ENCODE measurements around the gene FLT3. TPM values are rescaled to one million over a fixed set of nuclear protein-coding genes. Genes with fewer than 3 reads are reported as not detected.
A peak's percentile ranks its signal among the peaks of the same experiment; 100 is the strongest.

Gene FLT3
- total and polyA plus RNA-seq, 2 of the 13 experiments (the other 11 are each of a cell fraction or from before 2014, with no cell fraction given) = not detected

- TF ChIP-seq ZNF614 (CRISPR knock-in tag; IDR thresholded peaks at IDR 0.05; ENCODE audit: borderline replicate concordance) = no peak
- TF ChIP-seq ZNF142 (CRISPR knock-in tag; IDR thresholded peaks at IDR 0.05) = no peak
- peak; percentile 65 for TF ChIP-seq STAG1 (CRISPR knock-in tag; IDR thresholded peaks at IDR 0.05)
- TF ChIP-seq ZBED4 (CRISPR knock-in tag; IDR thresholded peaks at IDR 0.05; ENCODE audit: borderline replicate concordance) = no peak
- no peak for TF ChIP-seq ESRRA (CRISPR knock-in tag; IDR thresholded peaks at IDR 0.05; ENCODE audit: low read depth)
- TF ChIP-seq ZNF678 (CRISPR knock-in tag; IDR thresholded peaks at IDR 0.05) = no peak
- TF ChIP-seq NR2F6 (IDR thresholded peaks at IDR 0.05) = peak; percentile 34; the same call in 1 of the 2 replicates
- peak; percentile 42; the same call in 1 of the 2 replicates for TF ChIP-seq NR2F6 (CRISPR knock-in tag; IDR thresholded peaks at IDR 0.05)
- TF ChIP-seq ZNF530 (CRISPR knock-in tag; IDR thresholded peaks at IDR 0.05; ENCODE audit: low read depth) = no peak
- TF ChIP-seq NR2F1 (CRISPR knock-in tag; IDR thresholded peaks at IDR 0.05) = peak in 1 of 2 experiments; percentile 13; a peak in 1 of 4 replicates
- TF ChIP-seq ZFP82 (CRISPR knock-in tag; IDR thresholded peaks at IDR 0.05; ENCODE audit: borderline replicate concordance) = no peak
- no peak for TF ChIP-seq ZMYM3 (CRISPR knock-in tag; IDR thresholded peaks at IDR 0.05)
Measured at GRCh38 chr13:28058866-28059613, 41.3 kb downstream of the FLT3 start (continued).
